Suprapubic skin (tissue), 4 donors: ENCODE results near the gene EMID1. TPM values are rescaled to one million over a fixed set of nuclear protein-coding genes. Genes with fewer than 3 reads are reported as not detected.

Experiments used
- DNase-seq, 2 donors: peaks; one replicate each; pipeline ENCODE4 v3.0.0-alpha.2; 2019; ENCODE audit warnings: low spot score in 2 of 2
- H3K27ac ChIP-seq: fragments of 200-600 bp; sonication (generic); one replicate; pipeline ENCODE4 v1.5.1; 2019
- H3K27me3 ChIP-seq: fragments of 200-600 bp; sonication (generic); one replicate; pipeline ENCODE4 v1.5.1; 2019
- H3K36me3 ChIP-seq: fragments of 200-600 bp; sonication (generic); one replicate; pipeline ENCODE4 v1.5.1; 2019
- H3K4me1 ChIP-seq: fragments of 200-600 bp; sonication (generic); one replicate; pipeline ENCODE4 v1.5.1; 2019
- H3K4me3 ChIP-seq: fragments of 200-600 bp; sonication (generic); one replicate; pipeline ENCODE4 v1.5.1; 2019; ENCODE audit warnings: mild to moderate bottlenecking
- H3K9me3 ChIP-seq: fragments of 200-600 bp; sonication (generic); one replicate; pipeline ENCODE4 v1.5.1; 2019
- CTCF ChIP-seq, 2 donors: fragments of 200-600 bp in 1 of 2; fragments of 450-650 bp in 1 of 2; sonication (generic) in 1 of 2; IDR thresholded peaks; one replicate each; pipeline ENCODE4 v1.5.1; 2016 to 2019; ENCODE audit warnings: antibody characterized with exemption in 2 of 2, mild to moderate bottlenecking in 1 of 2, moderate library complexity in 1 of 2
- EP300 ChIP-seq: sonication (generic); formaldehyde crosslinking; IDR thresholded peaks from one replicate; pipeline ENCODE4 v1.6.1; 2017; ENCODE audit warnings: antibody characterized with exemption
- POLR2A ChIP-seq, 2 donors: fragments of 450-650 bp; IDR thresholded peaks; one replicate each; pipeline ENCODE4 v1.6.1; 2017; ENCODE audit warnings: antibody characterized with exemption in 2 of 2, mild to moderate bottlenecking in 2 of 2, moderate library complexity in 2 of 2
- POLR2AphosphoS5 ChIP-seq, 3 donors: sonication (generic); formaldehyde crosslinking; IDR thresholded peaks; one replicate each; pipeline ENCODE4 v1.6.1; 2017; ENCODE audit warnings: antibody characterized with exemption in 3 of 3
- WGBS: methylation state at CpG from one replicate; pipeline ENCODE4 v1.1.5; 2018; 5-methylcytosine and 5-hydroxymethylcytosine counted together
- total RNA-seq, 4 donors: library from RNA; depleted of rRNA; stranded (reverse); fragments of >200 nt; gene quantifications; one replicate each; pipeline ENCODE4 v1.1.0, GENCODE V29; 2016

Gene EMID1
- total RNA-seq, 4 donors from 2014 or later, result 1.6 to 7.4 (median 2.9) TPM

GRCh38 chr22:29265929-29266328 is 60.2 kb downstream of the EMID1 start:
- peaks cover 21% of the 10 kb centered on the region for H3K36me3 ChIP-seq
- TF ChIP-seq POLR2AphosphoS5 (IDR thresholded peaks at IDR 0.05) (no peak), CTCF (IDR thresholded peaks at IDR 0.05) (no peak), POLR2A (IDR thresholded peaks at IDR 0.05) (no peak), EP300 (no peak)
- H3K4me1 ChIP-seq, result peaks cover 39% of the 10 kb centered on the region
- 68% methylated on average over 4 of the region's 4 CpGs for WGBS
- H3K27ac ChIP-seq, result no peak overlapping the region
- no peaks in the 10 kb centered on the region for H3K27me3 ChIP-seq
- DNase-seq, result no peak
- no peak overlapping the region for H3K4me3 ChIP-seq
- H3K9me3 ChIP-seq, result no peaks in the 10 kb centered on the region

DNA sequence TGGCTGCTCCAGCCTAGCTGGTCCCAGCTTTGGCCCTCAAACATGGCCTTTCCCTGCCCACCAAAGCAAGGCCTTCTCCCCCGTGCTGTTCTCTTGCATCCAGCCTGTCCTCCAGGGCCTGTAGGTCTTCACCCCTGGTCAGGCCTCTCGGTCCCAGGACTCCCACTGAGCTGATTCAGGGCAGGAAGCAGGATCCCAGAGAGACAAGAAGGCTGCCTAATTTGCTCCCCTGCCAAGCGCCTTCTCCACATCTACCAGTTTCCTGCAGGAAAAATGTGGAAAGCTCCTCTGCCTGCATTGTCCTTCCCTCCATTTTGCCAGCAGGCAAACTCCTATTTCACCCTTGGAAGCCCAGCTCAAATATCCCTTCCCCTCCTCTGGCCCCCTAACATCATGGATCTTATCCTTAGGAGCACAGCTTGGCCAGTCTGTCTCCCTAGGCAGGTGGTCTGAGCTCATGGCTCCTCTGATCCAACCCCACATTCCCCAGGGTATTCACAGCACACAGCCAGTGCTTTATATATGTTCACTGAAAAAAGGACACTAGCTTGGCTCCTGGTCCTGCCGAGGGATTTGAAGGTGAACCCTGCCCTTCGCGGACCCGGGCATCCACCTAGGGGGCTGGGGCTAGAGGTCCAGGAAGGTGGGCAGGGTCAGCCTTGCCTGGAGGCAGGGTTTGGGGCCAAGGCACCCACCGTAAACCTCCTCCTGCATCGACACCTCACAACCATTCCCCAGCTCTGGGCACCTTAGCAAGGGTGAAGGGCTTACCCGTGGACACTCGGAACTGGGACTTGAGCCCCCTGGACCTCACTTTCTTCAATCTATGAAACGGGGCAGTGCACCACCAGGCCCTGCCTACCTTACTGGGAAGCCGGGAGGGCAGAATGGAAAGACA is 61.1 kb downstream of the EMID1 start:
- Histone ChIP-seq H3K27me3 (no peaks in the 10 kb centered on the region), H3K4me1 (peaks cover 47% of the 10 kb centered on the region), H3K4me3 (peak overlapping the region; percentile 80), H3K9me3 (no peaks in the 10 kb centered on the region), H3K36me3 (peaks cover 19% of the 10 kb centered on the region), H3K27ac (peak overlapping the region; percentile 99)
- 47% methylated on average over 5 of the region's 13 CpGs for WGBS
- no peak for TF ChIP-seq EP300
- no peak for TF ChIP-seq CTCF (IDR thresholded peaks at IDR 0.05)
- no peak for TF ChIP-seq POLR2AphosphoS5 (IDR thresholded peaks at IDR 0.05)
- no peak for TF ChIP-seq POLR2A (IDR thresholded peaks at IDR 0.05)
- no peak for DNase-seq

GRCh38 chr22:29267462-29267857 is 61.8 kb downstream of the EMID1 start:
- Histone ChIP-seq H3K27me3 (no peaks in the 10 kb centered on the region), H3K4me3 (peak overlapping the region; percentile 80), H3K27ac (peak overlapping the region; percentile 99), H3K36me3 (peaks cover 23% of the 10 kb centered on the region), H3K9me3 (no peaks in the 10 kb centered on the region), H3K4me1 (peaks cover 54% of the 10 kb centered on the region)
- no peak for DNase-seq
- WGBS, result no CpG with 5 or more reads among the region's 32 CpGs
- TF ChIP-seq POLR2A (IDR thresholded peaks at IDR 0.05), result no peak
- no peak for TF ChIP-seq CTCF (IDR thresholded peaks at IDR 0.05)
- TF ChIP-seq POLR2AphosphoS5 (IDR thresholded peaks at IDR 0.05), result no peak
- no peak for TF ChIP-seq EP300

GRCh38 chr22:29267858-29268510 is 62.3 kb downstream of the EMID1 start, which contains the start of the genes EWSR1 and RHBDD3:
EWSR1 (plus strand) TSS chr22:29268268; CDS start chr22:29268337, 69 bp downstream.
RHBDD3 (minus strand) TSS chr22:29267981; CDS start chr22:29265626, 2,355 bp downstream.
- peak within 1 kb of the TSS; percentile 99 for H3K27ac ChIP-seq
- TF ChIP-seq POLR2AphosphoS5 (IDR thresholded peaks at IDR 0.05), result peak; percentile 70 to 82 (median 77)
- peak; percentile 46 to 87 for TF ChIP-seq POLR2A (IDR thresholded peaks at IDR 0.05)
- no peak for TF ChIP-seq CTCF (IDR thresholded peaks at IDR 0.05)
- peaks cover 59% of the 10 kb centered on the region for H3K4me1 ChIP-seq
- 0% methylated on average over 36 of the region's 67 CpGs for WGBS
- H3K27me3 ChIP-seq, result no peaks in the 10 kb centered on the region
- DNase-seq, result peak; percentile 97 to 98
- no peaks in the 10 kb centered on the region for H3K9me3 ChIP-seq
- peaks cover 28% of the 10 kb centered on the region for H3K36me3 ChIP-seq
- H3K4me3 ChIP-seq, result peak within 1 kb of the TSS; percentile 80
